ENCODE data around the gene PADI3.
A peak's percentile ranks its signal among the peaks of the same experiment; 100 is the strongest.
"Not testable (repeated sequence)": the region's sequence is repeated elsewhere in the genome, so short reads cannot be mapped to it uniquely, and the experiment has no call there.

Gene PADI3

DNA sequence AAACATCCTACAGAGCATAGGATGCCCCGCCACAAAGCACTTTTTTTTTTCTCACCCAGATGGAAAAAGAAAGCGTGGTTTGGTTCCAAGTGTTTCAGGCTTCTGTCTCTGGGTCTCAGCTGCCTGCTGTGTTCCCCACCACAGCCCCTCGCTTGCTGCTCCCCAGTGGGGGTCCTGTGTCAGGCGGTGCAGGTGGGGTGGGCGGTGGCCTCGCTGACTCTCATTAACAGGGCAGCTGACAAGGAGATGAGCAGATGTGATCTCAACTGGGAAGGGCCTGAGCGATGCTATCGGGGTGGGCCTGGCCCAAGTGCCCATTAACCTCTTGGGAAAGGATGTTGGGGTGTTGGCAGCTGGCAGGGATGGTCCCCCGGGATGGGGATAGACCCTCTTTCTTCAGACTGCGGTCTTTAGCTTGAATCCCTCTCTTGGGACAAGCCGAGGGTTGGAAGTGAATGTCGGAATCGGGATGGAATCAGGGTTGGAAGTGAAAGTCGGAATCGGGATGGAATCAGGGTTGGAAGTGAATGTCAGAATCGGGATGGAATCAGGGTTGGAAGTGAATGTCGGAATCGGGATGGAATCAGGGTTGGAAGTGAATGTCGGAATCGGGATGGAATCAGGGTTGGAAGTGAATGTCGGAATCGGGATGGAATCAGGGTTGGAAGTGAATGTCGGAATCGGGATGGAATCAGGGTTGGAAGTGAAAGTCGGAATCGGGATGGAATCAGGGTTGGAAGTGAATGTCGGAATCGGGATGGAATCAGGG, 7.7 kb upstream of the PADI3 start:
- not testable (repeated sequence) for DNase-seq (ENCODE audit: low read depth)

DNA sequence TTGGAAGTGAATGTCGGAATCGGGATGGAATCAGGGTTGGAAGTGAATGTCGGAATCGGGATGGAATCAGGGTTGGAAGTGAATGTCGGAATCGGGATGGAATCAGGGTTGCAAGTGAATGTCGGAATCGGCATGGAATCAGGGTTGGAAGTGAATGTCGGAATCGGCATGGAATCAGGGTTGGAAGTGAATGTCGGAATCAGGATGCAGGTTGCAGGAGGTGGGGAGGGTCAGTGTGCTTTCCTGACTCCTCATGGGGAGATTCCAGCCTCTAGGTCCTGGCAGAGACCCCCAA, 7.2 kb upstream of the PADI3 start:
- not testable (repeated sequence) for DNase-seq (ENCODE audit: low read depth)

DNA sequence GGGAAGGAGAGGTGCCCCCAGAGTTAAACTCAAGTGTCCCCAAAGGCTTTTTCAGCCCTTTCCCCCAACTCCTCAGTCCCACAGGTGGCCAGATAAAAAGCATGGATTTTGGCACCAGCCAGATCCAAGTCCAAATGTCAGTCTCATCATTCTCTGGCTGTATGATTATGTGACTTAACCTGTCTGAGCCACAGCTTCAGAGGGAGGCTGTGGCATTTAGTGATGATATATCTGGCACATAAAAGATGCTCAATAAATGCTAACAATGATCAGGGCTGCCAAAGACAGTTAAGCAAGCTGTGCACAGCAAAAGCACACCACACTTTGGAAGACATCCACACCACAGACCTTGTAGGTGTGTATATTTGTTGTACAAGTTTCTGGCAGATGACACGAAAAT, 5.6 kb upstream of the PADI3 start:
- no peak for DNase-seq (ENCODE audit: low read depth)

DNA sequence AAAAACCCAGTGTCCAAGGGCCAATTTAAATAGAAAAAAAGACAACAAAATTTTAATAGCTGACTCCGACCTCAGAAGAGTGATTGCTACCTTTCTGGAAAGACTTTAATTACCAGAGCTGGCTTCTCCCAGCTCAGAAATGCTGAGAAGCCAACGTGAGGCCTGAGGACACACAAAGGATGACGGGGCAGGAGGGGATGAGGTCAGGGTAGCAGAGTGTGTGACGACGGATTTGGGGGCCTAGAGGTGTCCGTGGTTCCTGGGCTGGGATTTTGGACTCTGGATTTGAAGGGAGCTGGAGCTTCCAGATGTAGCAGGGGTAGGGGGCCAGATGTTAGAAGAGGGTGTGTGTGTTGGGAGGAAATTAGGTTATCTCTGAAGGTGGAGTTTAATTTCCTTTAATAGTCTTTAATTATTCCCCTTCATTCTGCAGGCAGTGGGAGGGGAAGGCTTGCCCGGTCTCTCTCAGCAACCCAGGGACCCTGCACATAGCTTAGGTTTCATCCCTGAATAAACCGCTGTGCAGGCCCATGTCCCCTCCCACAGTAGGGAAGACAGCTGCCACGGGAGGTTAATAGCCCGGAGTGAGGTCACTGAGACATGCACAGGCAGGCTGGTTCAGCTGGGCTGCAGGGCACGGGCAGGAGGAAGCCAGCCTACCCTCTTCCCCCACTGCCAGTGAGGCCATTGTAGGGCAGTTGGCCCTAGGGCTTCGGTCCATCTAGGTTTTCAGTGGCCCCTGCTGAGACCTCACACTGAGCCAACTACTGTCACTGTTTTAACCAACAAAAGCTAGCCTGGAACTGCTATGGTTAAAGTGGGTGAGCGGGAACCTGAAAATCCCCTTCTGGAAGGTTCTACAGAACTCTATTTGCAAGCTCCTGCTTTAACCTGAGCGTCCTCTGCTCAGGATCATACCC, 3.8 kb upstream of the PADI3 start:
- no peak for DNase-seq (ENCODE audit: low read depth)

DNA sequence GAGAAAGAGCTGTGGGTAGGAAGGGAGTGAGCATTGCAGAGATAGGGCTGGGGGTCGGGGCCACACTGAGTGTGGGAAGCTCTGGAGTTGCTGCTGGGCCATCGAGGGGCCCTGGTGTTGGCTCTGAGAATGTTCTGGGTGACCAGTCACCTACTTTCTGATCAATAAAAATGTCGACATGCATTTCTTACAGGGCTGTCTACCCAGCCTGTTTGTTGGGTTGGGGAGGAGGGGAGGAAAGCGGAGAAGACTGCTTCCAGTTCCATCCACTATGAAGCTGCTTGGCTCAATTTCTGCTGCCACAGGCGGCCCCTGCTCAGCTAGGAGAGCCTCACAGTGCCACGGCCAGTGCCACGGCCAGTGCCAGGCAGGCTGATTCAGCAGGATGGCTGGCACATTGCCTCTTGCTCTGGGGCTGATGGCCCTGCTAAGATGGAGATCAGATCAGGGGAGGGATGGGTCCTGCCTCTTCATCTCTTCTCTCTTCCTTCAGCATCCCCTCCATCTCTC, 3.0 kb upstream of the PADI3 start:
- no peak for DNase-seq (ENCODE audit: low read depth)

DNA sequence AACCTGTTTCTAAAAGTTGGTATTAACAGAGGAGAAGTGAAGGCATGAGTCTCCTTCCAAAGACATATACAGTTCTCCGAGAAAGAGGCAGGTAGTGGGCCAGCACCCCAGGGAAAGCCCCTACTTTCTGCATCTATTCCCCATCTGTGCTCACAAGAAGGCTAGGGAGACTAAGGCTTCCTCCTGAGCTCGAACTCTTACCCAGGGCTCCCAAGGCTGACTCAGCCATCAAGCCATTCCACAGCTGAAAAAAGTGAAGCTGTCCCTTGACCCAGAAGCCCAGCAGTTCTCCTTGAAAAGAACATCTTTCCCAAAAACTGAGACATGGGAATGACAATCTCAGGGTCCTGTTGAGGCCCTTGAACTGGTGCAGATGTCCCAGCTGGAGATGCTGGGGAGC, 1.9 kb upstream of the PADI3 start:
- DNase-seq (ENCODE audit: low read depth), result no peak

DNA sequence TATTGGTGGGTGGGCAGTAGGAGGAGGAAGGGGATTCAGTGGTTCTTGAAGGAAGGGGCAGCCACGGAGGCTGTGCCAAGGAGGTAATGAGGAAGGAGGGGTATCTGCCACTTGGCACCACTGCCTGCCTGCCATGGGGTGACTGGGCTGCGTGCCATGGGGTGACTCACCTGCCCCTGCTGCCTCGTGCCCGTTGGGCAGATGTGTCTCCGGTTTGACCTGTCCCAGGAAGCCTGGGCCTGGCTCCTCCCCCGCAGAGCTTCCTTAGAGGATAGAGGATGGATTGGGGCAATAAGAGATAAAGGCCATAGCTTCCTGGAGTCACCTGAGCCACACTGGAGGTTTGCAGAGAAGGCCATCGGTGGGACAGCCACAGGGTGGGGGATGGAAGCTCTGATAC, 1.7 kb downstream of the PADI3 start:
- no peak for DNase-seq (ENCODE audit: low read depth)

DNA sequence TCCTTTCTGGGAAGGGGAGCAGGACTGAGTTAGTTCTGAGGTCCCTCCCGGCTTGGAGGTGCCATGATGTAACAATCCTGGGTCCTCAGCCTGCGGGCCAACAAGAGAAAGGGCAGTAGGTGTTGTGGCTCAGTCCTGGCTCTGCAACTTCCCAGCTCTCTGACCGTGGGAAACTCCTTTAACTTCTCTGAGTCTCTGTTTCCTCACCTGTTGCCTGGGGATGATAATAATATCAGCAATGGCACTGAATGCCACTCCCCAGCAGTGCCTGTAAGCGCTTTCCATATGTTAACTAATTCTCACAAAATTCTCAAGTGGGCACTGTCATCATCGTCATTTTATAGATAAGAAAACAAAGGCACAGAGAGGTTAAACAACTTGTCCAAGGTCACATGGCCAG, 2.3 kb downstream of the PADI3 start:
- DNase-seq (ENCODE audit: low read depth), result no peak

DNA sequence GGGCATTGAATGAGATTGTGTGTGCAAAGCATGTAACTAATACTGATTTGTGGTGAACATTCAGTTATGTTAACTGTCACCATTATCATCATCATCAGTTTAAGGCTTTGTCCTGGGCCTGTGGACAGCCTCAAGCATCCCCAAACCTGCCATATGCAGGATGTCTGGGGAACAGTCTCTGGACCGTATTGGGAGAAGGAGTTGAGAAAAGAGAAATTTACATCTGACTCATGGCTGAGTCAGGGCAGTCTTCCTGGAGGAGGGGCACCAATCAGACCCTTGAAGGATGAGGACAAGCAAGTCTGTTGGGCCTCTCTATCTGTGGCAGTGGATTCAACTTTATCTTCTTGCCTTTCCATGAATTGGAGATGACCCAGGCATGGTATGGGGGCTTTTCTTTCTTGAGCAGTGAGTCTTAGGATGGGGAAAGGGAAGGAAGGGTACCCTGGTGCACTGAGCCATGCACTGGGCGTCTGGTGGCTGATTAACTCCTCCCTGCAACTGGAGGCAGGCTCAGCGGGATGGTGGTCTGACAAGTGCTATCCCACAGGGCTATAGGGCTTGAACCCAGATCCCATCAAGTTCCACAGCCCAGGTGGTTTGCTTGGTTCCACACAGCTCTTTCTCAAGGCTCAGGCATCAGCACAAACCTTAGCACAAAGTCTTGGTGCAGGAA, 2.9 kb downstream of the PADI3 start:
- DNase-seq (ENCODE audit: low read depth), result peak; percentile 51

DNA sequence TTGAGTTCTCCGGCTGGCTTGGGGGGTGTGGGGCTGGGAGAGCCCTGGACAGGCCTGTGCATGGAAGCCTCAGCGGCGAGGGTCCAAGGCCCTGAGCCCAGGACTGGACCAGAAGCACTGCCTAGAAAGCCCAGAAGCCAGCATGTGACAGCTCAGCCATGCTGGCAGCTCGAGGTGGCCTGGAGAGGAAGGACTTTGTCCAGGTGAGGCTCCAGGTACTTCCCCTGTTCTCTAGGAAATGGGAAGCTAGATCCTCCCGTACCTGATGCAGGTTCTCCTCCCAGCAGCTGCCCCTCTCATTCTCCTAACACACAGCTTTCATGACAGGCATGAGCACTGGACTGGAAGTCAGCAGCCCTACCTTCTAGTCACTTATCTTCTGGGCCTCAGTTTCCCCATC, 6.4 kb downstream of the PADI3 start:
- no peak for DNase-seq (ENCODE audit: low read depth)

DNA sequence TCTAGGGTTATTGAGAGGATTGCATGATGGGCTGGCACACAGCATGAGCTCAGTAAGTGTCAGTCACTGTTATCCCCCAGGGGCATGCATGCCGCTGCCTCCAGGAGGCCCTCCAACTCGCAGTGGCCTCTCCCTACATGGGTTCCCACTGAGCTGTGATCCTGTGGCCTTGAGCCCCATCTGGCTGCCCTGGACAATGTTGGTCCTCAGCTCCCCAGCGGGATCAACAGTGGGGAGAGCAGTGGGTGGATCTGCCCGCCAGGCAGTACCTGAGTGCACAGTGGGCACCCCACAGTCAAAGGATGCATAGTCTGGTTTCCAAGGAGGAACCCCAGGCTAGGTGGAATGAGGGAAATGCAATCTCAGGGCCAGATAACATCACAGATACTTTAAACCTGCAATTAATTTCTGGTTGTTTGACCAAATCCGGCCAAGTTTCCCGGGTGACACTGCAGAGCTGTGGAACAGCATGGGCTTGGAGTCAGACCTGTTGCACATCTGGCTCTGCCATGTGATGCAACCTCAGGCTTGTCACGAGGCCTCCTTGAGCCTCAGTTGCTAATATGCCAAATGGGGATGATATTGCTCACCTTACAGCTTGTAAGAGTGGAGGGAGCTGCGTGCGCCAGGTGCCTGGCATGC, 9.3 kb downstream of the PADI3 start:
- peak; percentile 33 for DNase-seq (ENCODE audit: low read depth)

DNA sequence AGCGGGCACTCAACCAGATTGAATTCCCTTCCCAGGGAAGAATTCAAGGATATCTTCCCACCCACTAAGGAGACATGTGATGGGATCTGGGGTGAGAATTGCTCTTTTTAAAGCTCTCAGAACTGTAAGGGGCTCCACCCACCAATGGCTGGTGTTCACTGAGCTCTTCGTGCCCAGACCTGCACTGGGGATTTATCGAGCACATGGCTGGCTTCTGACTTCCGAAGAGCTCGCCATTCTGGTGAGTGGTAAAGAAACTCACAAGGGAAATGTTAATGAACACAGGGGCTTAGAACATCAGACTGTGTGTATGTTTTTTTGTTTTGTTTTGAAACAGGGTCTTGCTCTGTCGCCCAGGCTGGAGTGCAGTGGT, 9.8 kb downstream of the PADI3 start:
- DNase-seq (ENCODE audit: low read depth), result no peak

DNA sequence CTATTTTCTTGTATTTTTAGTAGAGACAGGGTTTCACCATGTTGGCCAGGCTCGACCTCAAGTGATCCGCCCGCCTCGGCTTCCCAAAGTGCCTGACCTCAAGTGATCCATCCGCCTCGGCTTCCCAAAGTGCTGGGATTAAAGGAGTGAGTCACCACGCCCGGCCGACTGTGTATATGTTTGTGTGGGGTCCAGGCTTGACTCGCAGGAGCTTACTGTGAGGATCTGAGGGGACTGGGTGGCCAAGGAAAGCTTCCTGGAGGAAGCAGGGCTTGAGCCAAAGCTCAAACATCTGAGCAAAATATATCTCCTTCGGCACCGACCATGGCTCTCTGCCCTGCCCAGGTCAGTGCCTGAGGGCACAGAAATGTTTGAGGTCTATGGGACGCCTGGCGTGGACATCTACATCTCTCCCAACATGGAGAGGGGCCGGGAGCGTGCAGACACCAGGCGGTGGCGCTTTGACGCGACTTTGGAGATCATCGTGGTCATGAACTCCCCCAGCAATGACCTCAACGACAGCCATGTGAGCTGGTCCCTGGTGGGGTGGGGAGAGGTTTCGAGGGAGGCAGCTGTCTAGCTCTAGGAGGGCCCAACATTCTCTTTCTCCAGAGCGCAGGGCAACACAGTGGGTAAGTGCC, 10.5 kb downstream of the PADI3 start:
- DNase-seq (ENCODE audit: low read depth), result peak; percentile 84

DNA sequence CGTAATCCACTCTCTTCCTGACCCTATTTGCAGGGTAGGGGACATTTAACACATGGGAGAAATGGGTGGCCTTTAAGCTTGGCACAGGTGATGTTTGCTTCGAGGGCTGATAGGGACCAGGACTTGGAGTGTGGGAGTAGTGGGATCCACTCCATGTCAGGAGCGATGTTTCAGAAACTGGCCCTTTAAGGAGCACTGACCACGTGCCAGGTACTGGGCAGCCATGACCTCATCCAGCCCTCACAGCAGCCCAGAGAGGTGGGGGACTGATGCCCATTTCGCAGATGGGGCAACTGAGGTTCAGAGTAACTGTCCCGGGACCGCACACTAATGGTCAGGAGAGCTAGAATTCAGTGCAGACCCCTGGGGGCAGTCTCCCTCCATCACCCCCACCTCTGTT, 11.4 kb downstream of the PADI3 start:
- peak; percentile 40 for DNase-seq (ENCODE audit: low read depth)

DNA sequence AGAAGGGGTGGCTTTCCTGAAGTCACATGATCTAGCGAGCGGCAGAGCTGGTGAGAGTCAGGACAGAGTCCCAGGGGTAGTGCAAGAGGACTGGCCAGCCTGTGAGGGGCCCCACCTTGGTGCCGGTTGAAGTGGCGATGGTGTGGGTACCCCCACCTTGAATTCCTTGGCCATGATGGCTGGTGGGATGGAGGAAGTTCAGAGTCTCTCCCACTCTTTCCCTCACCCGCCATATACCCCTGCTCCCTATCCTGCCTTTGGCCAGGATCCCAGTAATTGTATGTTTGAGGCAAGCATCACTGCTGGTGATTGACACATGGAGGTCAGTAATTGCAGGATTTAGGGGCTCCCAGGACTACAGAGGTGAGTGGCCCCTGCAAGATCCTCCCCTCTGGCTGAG, 11.8 kb downstream of the PADI3 start:
- no peak for DNase-seq (ENCODE audit: low read depth)

DNA sequence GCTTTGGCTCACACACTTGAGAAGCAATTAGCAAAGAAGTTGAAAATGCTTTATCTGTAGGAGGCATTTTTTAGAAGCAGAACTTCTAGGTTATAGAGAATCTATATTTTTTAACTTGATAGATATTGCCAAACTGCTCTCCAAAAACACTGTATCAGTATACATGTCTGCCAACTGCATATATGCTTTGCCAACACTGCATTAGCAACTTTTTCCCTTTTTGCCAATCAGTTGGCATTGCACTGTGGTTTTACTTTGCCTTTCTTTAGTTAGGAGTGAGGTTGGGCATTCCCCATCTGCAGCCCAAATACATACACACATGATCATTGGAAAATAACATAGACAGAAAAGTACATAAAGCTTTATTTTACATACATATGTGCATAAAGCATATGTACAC, 15.0 kb downstream of the PADI3 start:
- DNase-seq (ENCODE audit: low read depth), result no peak

DNA sequence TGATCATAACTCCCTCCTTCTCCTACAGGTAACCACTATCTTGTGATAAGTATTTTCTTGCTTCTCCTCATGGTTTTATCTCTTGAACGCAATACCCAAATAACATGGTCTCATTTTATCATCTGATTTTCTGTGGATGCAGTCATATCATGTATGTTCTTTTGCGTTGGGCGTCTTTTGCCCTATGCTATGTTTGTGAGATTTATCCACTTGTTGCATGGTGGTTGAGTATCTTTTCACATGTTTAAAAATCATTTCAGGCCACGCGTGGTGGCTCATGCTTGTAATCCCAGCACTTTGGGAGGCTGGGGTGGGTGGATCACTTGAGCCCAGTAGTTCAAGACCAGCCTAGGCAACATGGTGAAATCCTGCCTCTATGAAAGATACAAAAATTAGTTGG, 15.6 kb downstream of the PADI3 start:
- no peak for DNase-seq (ENCODE audit: low read depth)

DNA sequence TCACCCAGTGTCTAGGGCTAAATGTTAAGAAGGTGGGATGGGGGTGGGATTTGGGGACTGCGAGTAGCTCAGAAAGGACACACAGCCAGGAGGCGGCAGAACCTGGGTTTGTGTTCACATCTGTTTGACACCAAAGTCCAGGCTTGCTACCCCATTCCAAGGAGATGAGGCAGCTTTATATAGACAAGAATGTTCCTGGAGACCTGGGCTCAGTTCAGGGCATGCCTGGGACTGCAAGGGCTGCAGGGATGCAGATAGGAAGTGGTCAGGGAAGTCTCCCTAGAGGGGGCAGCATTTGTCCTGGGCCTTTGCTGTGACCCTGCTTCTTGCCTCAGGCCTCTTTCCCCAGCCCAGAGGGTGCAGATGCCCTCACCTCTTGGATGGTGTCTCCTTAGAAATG, 16.3 kb downstream of the PADI3 start:
- no peak for DNase-seq (ENCODE audit: low read depth)

DNA sequence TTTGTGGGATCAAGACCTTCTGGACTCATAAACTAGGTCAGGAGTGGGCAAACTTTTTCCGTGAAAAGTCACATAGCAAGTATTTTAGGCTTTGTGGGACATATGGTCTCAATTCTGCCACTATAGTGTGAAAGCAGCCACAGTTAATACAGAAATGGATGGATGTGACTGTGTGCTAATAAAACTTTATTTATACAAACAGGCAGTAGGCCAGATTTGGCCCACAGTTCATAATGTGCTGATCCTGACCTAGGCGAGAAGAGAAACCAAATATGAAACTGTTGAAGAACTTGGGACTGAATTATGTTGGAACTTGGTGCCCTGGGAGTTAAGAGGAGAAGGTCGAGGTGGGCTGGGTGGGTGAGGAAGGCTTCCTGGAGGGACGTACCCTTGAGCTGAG, 17.1 kb downstream of the PADI3 start:
- DNase-seq (ENCODE audit: low read depth), result no peak

DNA sequence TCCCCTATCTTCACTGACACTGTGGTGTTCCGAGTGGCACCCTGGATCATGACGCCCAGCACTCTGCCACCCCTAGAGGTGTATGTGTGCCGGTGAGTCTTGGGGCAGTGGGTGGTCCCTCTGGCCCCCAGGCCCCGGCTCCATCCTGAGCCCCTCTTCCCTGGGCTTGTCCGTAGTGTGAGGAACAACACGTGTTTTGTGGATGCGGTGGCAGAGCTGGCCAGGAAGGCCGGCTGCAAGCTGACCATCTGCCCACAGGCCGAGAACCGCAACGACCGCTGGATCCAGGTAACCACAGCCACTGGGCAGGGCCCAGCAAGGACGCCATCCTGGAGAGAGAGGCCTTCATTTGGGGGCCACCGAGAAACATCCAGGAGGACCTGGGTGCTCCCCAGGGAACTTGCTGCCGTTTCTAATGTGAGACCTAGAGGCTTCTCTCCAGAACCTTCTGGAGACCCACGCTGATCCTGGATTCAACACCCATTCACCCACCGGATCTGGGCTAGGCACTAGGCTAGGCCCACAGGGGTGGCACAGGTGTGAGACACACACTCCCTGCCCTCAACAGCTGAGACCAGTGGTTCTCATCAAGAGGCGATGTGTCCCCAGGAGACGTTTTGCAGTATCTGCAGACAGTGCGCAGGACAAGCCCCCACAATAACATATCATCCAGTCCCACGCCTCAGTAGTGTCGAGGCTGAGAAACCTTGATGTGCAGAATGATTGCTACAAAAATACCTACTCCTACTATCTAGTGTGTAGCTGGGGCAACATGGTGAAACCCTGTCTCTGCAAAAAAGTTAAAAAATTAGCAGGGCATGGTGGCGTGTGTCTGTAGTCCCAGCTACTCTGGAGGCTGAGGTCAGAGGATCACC, 22.2 kb downstream of the PADI3 start:
- no peak for DNase-seq (ENCODE audit: low read depth)

DNA sequence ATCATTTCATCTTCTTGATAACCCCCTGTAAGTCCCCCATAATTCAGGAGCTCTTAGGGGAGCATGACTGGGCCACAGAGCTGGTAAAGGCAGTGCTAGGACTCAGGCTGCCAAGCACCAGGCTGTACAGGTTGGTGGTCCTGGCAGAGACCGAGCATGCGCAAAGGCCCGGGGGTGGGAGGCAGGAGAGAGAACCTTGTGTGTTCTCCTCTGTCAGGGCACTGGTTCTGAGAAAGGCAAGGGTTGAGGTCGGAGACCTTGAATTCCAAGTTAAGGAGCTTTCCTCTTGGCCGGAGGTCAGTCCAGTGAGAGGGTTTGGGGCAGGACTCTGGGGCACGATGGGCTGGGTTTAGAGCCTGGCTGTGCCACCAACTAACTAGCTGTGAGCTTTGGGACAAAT, 23.2 kb downstream of the PADI3 start:
- DNase-seq (ENCODE audit: low read depth), result no peak

Measured in amniotic epithelial cell (primary cell).